ENCODE results near the gene TRIM71.

The TRIM71 gene

GRCh38 chr3:32831791-32832190 lies 14.0 kb downstream of the TRIM71 start:
- no peak overlapping the region for H3K4me3 ChIP-seq (ENCODE audit: low read depth, low read length)
- no peak for TF ChIP-seq CTCF (IDR thresholded peaks at IDR 0.05; ENCODE audit: borderline replicate concordance, insufficient read depth, low read depth, low read length)

GRCh38 chr3:32832193-32832592 lies 14.4 kb downstream of the TRIM71 start:
- H3K4me3 ChIP-seq (ENCODE audit: low read depth, low read length): no peak overlapping the region
- no peak for TF ChIP-seq CTCF (IDR thresholded peaks at IDR 0.05; ENCODE audit: borderline replicate concordance, insufficient read depth, low read depth, low read length)

- H3K4me3 ChIP-seq (ENCODE audit: low read depth, low read length): no peak overlapping the region
- no peak for TF ChIP-seq CTCF (IDR thresholded peaks at IDR 0.05; ENCODE audit: borderline replicate concordance, insufficient read depth, low read depth, low read length)
These were observed 17.2 kb downstream of the TRIM71 start for GRCh38 chr3:32835049-32835371.

- no peak overlapping the region for H3K4me3 ChIP-seq (ENCODE audit: low read depth, low read length)
- no peak for TF ChIP-seq CTCF (IDR thresholded peaks at IDR 0.05; ENCODE audit: borderline replicate concordance, insufficient read depth, low read depth, low read length)
These were observed 18.2 kb downstream of the TRIM71 start for GRCh38 chr3:32835961-32836360.

- TF ChIP-seq CTCF (IDR thresholded peaks at IDR 0.05; ENCODE audit: borderline replicate concordance, insufficient read depth, low read depth, low read length): no peak
- no peak overlapping the region for H3K4me3 ChIP-seq (ENCODE audit: low read depth, low read length)
These were observed 18.8 kb downstream of the TRIM71 start for GRCh38 chr3:32836601-32837000.

GRCh38 chr3:32837366-32837765 lies 19.6 kb downstream of the TRIM71 start:
- TF ChIP-seq CTCF (IDR thresholded peaks at IDR 0.05; ENCODE audit: borderline replicate concordance, insufficient read depth, low read depth, low read length): no peak
- H3K4me3 ChIP-seq (ENCODE audit: low read depth, low read length): no peak overlapping the region

- TF ChIP-seq CTCF (IDR thresholded peaks at IDR 0.05; ENCODE audit: borderline replicate concordance, insufficient read depth, low read depth, low read length): no peak
- H3K4me3 ChIP-seq (ENCODE audit: low read depth, low read length): no peak overlapping the region
These were observed 20.0 kb downstream of the TRIM71 start for GRCh38 chr3:32837789-32838188.
